WERI-Rb-1 (cell line): ENCODE results near the gene CDHR1.
A peak's percentile ranks its signal among the peaks of the same experiment; 100 is the strongest.

ENCODE experiments used
- DNase-seq: peaks from one replicate; pipeline ENCODE4 v3.0.0-alpha.2; 2020
- H3K27ac ChIP-seq: fragments of 250-450 bp; sonication (Bioruptor Pico); 2 replicates; pipeline ENCODE4 v1.5.1; 2020; ENCODE audit warnings: mild to moderate bottlenecking, moderate library complexity
- H3K27me3 ChIP-seq: fragments of 250-450 bp; sonication (Bioruptor Pico); 2 replicates; pipeline ENCODE4 v1.5.1; 2021; ENCODE audit warnings: mild to moderate bottlenecking, low read depth, moderate library complexity; ENCODE audit not compliant: insufficient read depth, severe bottlenecking
- H3K36me3 ChIP-seq: fragments of 250-450 bp; sonication (Bioruptor Pico); 2 replicates; pipeline ENCODE4 v1.5.1; 2020; ENCODE audit warnings: mild to moderate bottlenecking, moderate library complexity
- H3K4me3 ChIP-seq: 2 replicates; pipeline ENCODE4 v1.5.1; 2011; ENCODE audit warnings: low read depth, mild to moderate bottlenecking, control low read depth, low read length
- H3K9me3 ChIP-seq: fragments of 250-450 bp; sonication (Bioruptor Pico); 2 replicates; pipeline ENCODE4 v1.5.1; 2021; ENCODE audit warnings: mild to moderate bottlenecking, moderate library complexity; ENCODE audit not compliant: severe bottlenecking
- TF ChIP-seq, protein P1 (sequence below): IDR thresholded peaks from 2 replicates; pipeline ENCODE4 v1.5.1; 2011; ENCODE audit warnings: low read depth, mild to moderate bottlenecking, control low read depth, inconsistent platforms, low read length

Gene CDHR1

GRCh38 chr10:84211566-84211965 is 17.2 kb downstream of the CDHR1 start:
- Histone ChIP-seq H3K27me3 (no peaks in the 10 kb centered on the region), H3K36me3 (peaks cover 94% of the 10 kb centered on the region), H3K9me3 (no peaks in the 10 kb centered on the region), H3K27ac (no peak overlapping the region), H3K4me3 (no peak overlapping the region)
- DNase-seq = no peak
- TF ChIP-seq, protein P1, sequence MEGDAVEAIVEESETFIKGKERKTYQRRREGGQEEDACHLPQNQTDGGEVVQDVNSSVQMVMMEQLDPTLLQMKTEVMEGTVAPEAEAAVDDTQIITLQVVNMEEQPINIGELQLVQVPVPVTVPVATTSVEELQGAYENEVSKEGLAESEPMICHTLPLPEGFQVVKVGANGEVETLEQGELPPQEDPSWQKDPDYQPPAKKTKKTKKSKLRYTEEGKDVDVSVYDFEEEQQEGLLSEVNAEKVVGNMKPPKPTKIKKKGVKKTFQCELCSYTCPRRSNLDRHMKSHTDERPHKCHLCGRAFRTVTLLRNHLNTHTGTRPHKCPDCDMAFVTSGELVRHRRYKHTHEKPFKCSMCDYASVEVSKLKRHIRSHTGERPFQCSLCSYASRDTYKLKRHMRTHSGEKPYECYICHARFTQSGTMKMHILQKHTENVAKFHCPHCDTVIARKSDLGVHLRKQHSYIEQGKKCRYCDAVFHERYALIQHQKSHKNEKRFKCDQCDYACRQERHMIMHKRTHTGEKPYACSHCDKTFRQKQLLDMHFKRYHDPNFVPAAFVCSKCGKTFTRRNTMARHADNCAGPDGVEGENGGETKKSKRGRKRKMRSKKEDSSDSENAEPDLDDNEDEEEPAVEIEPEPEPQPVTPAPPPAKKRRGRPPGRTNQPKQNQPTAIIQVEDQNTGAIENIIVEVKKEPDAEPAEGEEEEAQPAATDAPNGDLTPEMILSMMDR = no peak

- no peak for DNase-seq
- TF ChIP-seq, protein P1 = no peak
- no peaks in the 10 kb centered on the region for H3K27me3 ChIP-seq
- H3K4me3 ChIP-seq = no peak overlapping the region
- peaks cover 94% of the 10 kb centered on the region for H3K36me3 ChIP-seq
- H3K9me3 ChIP-seq = no peaks in the 10 kb centered on the region
- no peak overlapping the region for H3K27ac ChIP-seq
Measured at GRCh38 chr10:84212014-84212413, 17.7 kb downstream of the CDHR1 start.

DNA sequence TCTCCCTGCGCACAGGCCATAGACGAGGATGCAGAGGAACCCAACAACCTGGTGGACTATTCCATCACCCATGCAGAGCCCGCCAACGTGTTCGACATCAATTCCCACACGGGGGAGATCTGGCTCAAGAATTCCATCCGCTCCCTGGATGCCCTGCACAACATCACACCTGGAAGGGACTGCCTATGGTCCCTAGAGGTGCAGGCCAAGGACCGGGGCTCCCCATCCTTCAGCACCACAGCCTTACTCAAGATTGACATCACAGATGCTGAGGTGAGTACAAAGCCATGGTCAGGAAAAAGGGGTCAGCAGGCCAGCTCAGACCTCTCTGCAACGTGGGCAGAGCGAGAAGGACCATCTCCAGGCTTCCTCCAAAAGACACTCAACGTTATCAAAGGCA is 18.7 kb downstream of the CDHR1 start:
- H3K27me3 ChIP-seq = no peaks in the 10 kb centered on the region
- H3K27ac ChIP-seq = no peak overlapping the region
- no peaks in the 10 kb centered on the region for H3K9me3 ChIP-seq
- H3K36me3 ChIP-seq = peaks cover 92% of the 10 kb centered on the region
- TF ChIP-seq, protein P1 = no peak
- no peak for DNase-seq
- no peak overlapping the region for H3K4me3 ChIP-seq

DNA sequence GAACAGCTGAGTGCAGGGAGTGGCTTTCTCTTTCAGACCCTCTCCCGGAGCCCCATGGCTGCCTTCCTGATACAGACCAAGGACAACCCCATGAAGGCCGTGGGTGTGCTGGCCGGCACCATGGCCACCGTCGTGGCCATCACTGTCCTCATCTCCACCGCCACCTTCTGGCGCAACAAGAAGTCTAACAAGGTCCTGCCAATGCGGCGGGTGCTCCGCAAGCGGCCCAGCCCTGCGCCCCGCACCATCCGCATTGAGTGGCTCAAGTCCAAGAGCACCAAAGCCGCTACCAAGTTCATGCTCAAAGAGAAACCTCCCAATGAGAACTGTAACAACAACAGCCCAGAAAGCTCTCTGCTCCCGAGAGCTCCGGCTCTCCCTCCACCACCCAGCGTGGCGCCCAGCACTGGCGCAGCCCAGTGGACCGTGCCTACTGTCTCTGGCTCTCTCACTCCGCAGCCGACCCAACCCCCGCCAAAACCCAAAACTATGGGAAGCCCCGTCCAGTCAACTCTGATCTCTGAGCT is 19.8 kb downstream of the CDHR1 start:
- H3K4me3 ChIP-seq = no peak overlapping the region
- no peak overlapping the region for H3K27ac ChIP-seq
- H3K27me3 ChIP-seq = no peaks in the 10 kb centered on the region
- TF ChIP-seq, protein P1 = 0 out of 2 replicates have a peak, but pooled peaks have one; percentile 20
- no peaks in the 10 kb centered on the region for H3K9me3 ChIP-seq
- no peak for DNase-seq
- peaks cover 92% of the 10 kb centered on the region for H3K36me3 ChIP-seq

GRCh38 chr10:84214612-84215235 is 20.4 kb downstream of the CDHR1 start:
- TF ChIP-seq, protein P1 = peak; percentile 72
- DNase-seq = peak; percentile 56
- Histone ChIP-seq H3K4me3 (no peak overlapping the region), H3K36me3 (peaks cover 87% of the 10 kb centered on the region), H3K27me3 (no peaks in the 10 kb centered on the region), H3K9me3 (no peaks in the 10 kb centered on the region), H3K27ac (no peak overlapping the region)

DNA sequence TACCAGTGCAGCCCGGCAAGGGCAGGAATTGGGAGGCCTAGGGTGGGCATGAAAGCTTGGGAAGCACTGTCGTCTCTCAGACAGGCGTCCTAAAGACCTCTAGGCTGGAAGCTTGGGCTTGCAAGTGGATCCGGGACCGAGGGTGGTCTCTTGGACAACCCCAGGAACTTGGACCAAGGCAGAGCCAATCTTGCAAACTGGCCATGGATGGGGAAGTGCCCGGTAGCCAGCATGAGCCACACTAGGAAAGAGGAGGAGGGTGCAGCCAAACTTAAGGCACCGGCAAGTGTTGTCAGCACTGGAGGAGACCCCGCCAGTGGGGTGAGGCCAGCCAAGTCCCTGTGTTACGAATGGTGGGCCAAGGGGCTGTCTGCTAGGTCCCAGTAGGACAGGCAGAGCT is 22.5 kb downstream of the CDHR1 start:
- H3K9me3 ChIP-seq = no peaks in the 10 kb centered on the region
- H3K27ac ChIP-seq = no peak overlapping the region

More for the DNA sequence above, 22.5 kb downstream of the CDHR1 start:
- no peak overlapping the region for H3K4me3 ChIP-seq
- H3K27me3 ChIP-seq = no peaks in the 10 kb centered on the region
- TF ChIP-seq, protein P1 = no peak
- no peak for DNase-seq
- peaks cover 69% of the 10 kb centered on the region for H3K36me3 ChIP-seq
